PC-9 (cell line): Measurements from ENCODE around the gene CD14.

Experiments used
- CTCF ChIP-seq: fragments of 200-600 bp; sonication (generic); conservative IDR thresholded peaks from 2 replicates; pipeline ENCODE4 v1.6.1; 2017; ENCODE audit warnings: mixed run types, antibody characterized with exemption, mild to moderate bottlenecking, moderate library complexity
- EZH2 ChIP-seq: fragments of 200-600 bp; sonication (generic); IDR thresholded peaks from 2 replicates; pipeline ENCODE4 v1.8.0; 2017; ENCODE audit warnings: antibody characterized with exemption, low read depth

- no peak for TF ChIP-seq CTCF
- TF ChIP-seq EZH2 = no peak
Observed at GRCh38 chr5:140609126-140609525, 23.8 kb downstream of the CD14 start.
